Right ventricle myocardium inferior (tissue), 1 donor: Measurements from ENCODE around the gene PSMG2. TPM values are rescaled to one million over a fixed set of nuclear protein-coding genes. Genes with fewer than 3 reads are reported as not detected.
"Not testable (repeated sequence)": the region's sequence is repeated elsewhere in the genome, so short reads cannot be mapped to it uniquely, and the experiment has no call there.

Experiments
- ATAC-seq: fragments of 200-7000 bp; cut with Tn5 transposase; one replicate; pipeline ENCODE4 v1.9.1; 2020; ENCODE audit warnings: mild to moderate bottlenecking, moderate library complexity
- DNase-seq: peaks from one replicate; pipeline ENCODE4 v3.0.0; 2021; ENCODE audit errors: missing footprints
- intact Hi-C: fragments of 100-400 bp; cut with DNase I; formaldehyde crosslinking; loops from one replicate; pipeline ENCODE4 v1.11.0; 2022
- total RNA-seq: library from RNA; stranded (reverse); fragmentation: NEBNext Ultra II Directional; extraction: Animal tissue kit (Norgen Biotek cat#: 25700); gene quantifications from one replicate; pipeline ENCODE4 v1.2.1, GENCODE V29; 2021
- donor health status: DM: no; HTN: yes; CAD: no; lungs with severe emphysema.

Gene PSMG2
- total RNA-seq, 1 donor from 2014 or later, result 39.8 TPM

DNA sequence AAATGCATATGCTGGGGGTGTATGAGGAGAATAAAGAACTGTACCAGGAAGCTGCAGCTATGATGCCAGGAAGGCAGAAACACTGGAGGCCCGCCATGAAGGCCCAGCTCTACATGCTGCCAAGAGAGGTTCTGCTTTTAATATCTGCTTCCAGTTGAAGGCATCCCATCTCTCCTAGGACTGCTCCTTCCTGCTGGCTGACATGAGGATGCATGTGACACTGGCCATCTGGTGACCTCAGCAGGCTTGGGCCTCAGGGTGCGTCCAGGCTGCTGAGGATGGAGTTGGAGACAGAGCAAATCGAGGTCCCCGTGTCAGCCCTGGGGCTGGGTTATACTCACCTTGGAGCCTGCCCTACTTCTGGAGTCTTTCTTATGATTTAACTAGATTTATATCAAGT is 49.0 kb downstream of the PSMG2 start:
- intact Hi-C loops, result no loop called here
- DNase-seq (no peak), ATAC-seq (no peak)

DNA sequence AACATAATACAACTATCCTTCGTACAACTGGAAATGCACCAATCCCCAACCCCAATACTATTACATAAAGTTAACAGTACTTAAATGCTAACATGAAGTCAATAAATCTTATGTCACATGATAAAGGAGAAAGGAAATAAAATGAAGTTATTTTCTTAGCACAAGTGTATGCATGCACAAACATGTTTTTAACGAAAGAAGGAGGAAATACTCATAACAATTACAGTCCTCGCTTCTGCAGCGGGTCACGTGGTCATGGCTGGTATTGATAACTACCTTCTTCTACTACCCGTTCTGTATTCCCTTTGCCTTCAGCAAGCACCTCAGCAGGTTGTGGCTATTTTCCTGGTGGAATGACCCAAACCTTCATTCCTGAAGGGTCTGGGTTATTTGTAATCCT is 51.7 kb downstream of the PSMG2 start:
- ATAC-seq (no peak), DNase-seq (no peak)
- intact Hi-C loops, result no loop called here

DNA sequence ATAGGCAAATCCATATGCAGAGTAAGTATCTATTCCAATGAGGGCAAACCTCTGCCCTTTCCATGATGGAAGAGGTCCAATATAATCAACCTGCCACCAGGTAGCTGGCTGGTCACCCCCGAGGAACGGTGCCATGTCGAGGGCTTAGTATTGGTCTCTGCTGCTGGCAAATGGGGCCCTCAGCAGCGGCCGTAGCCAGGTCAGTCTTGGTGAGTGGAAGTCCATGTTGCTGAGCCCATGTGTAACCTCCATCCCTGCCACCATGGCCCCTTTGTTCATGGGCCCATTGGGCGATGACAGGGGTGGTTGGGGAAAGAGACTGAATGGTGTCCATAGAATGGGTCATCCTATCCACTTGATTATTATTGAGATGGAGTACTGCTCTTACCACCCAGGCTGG is 52.8 kb downstream of the PSMG2 start:
- DNase-seq, intact Hi-C loops, ATAC-seq: not testable (repeated sequence)

DNA sequence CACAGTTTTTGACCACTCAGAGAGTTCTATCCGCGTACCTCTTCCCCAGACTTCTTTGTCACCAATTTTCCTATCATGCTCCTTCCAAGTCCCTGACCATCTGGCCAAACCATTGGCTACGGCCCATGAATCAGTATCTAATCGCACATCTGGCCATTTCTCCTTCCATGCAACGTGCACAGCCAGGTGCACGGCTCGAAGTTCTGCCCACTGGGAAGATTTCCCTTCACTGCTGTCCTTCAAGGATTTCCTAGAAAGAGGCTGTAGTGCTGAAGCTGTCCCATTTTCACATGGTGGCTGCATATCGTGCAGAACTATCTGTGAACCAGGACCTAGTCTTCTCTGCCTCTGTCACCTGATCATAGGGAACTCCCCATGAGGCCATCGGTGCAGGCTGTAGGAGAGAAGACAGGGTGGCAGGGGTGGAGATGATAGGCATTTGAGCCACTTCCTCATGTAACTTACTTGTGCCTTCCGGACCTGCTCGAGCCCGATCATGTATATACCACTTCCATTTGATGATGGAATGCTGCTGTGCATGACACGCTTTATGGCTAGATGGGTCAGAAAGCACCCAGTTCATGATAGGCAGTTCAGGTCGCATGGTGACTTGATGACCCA is 53.9 kb downstream of the PSMG2 start:
- intact Hi-C loops, ATAC-seq, DNase-seq: not testable (repeated sequence)

DNA sequence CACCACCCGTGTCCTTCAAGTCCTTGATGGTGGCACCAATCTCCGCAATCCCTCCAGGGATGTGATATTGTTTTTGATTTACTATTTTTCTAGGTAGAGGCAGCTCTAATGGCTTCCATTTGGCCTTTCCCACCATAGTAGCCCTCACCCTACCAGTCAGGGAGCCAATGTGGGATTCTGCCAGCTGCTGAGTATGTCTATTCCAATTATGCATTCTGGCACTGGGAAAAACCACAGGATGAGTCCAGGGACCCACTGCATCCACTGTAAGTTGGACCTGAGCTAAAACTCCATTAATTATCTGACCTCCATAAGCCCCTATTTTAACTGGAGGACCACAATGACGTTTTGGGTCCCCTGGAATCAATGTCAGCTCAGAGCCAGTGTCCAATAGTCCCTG is 55.7 kb downstream of the PSMG2 start:
- intact Hi-C loops, ATAC-seq, DNase-seq: not testable (repeated sequence)

DNA sequence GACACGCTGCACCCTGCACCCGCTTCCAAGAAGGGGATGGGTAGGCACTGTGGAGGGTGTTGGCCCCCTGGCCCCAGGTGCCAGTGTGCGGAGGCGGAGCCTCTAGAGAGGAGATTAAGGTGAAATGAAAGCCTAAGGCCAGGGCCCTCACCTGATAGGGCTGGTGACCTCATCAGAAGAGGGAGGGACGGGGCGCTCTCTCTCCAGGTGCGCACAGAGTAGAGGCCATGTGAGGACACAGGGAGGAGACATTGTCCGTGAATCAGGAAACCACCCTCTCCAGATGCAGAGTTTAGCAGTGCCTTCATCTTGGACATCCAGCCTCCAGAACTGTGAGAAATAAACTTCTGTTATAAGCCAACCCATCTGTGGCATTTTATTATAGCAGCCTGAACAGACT is 62.3 kb downstream of the PSMG2 start:
- intact Hi-C loops, result no loop called here
- DNase-seq, result no peak
- no peak for ATAC-seq

DNA sequence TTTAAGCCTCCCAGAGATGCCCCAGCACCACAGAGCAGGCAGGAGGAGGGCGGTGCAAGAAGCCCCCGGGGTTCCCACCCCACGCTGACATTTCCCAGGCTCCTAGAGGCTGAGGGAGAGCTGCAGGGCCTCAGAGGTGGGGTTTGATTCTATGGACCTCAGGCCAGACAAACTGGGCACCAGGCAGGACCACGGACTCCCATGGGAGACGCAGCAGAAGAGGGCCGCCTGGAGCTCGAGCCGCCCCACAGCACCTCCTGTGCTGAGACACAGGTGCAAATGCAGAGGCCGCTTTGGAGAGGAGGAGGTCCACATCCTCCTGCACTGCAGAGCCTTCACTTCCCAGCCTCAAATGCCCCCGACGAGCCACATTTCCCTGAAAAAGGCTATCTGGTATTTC is 62.7 kb downstream of the PSMG2 start:
- intact Hi-C loops, result no loop called here
- DNase-seq (no peak), ATAC-seq (no peak)

DNA sequence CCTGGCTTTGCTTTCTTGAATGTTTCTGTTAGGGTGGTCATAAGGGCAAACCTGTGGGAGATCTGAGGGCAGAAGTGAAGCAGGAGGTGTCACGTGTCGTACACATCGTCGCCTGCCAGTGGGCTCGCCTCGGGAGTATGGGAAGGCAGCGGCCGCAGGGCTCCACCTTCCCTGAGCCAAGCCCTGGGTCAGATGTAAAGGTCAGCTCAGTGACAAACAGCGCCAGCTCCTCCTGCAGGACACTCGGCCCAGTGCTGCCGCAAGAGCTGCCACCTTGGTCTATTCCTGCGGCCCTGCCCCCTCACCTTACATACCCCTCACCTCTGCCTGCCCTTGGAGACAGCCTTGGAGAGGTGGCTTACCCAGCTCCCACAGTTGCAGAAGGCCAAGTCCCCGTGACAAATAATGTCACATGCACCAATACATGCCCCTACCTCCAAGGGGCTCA is 64.2 kb downstream of the PSMG2 start:
- no peak for DNase-seq
- intact Hi-C loops, result no loop called here
- no peak for ATAC-seq

DNA sequence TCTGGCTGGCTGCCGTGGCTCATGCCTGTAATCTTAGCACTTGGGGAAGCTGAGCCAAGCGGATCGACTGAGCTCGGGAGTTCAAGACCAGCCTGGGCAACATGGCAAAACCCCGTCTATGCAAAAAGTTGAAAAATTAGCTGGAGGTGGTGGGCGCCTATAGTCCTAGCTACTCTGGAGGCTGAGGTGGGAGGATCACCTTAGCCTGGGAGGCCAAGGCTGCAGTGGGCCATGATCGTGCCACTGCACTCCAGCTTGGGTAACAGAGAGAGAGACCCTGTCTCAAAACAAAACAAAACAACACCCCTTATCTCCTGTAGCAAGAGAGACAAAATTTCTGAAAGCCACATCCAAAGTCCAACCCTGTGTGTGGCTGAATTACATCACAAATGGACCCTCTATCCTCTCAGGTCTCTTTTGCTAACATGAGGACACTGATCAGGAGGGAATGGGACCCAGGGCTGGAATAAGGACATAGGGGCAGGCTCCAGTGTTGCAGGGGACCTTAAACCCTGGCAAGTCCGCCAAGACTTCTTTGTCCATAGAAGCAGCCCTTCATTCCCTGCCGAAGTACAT is 64.8 kb downstream of the PSMG2 start:
- DNase-seq (no peak), ATAC-seq (no peak)
- intact Hi-C loops, result no loop called here

DNA sequence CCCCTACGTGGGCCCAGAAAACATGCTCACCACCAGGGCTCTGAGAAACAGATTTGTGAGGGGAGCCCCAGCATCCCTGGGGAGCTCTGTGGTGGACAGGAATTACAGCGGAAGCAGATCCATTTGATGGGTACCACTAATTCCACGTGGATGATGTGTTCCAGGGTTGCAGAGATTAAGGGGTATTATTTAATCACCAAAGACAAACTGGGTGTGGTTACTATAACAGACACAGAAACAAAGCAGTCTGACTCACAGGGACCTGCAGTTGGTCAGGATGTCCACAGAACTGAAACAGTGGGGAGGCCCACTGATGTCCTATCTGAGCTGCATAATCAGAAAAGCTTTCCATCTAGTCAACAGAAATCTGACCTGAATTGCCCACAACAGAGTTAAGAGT is 65.8 kb downstream of the PSMG2 start:
- no peak for ATAC-seq
- intact Hi-C loops, result no loop called here

DNA sequence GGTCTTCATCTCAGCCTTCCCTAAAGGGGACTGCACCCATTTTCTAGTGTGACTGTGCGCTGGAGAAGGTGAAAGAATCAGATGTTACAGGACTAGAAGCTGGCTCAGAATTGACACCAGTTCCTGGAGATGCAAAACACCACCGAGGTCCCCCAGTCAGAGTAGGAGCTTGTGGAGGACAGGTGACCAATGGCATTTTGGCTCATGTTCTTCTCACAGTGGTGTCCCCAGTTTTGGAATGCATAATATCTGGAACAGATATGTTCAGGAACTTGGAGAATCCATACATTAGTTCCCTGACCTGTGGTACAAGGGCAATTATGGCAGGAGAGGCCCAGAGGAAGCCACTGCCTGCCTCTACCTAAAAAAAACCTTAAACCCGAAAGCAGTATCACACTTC is 66.3 kb downstream of the PSMG2 start:
- ATAC-seq, result no peak
- intact Hi-C loops, result no loop called here
- no peak for DNase-seq

More for the DNA sequence above, 65.8 kb downstream of the PSMG2 start:
- DNase-seq, result no peak

DNA sequence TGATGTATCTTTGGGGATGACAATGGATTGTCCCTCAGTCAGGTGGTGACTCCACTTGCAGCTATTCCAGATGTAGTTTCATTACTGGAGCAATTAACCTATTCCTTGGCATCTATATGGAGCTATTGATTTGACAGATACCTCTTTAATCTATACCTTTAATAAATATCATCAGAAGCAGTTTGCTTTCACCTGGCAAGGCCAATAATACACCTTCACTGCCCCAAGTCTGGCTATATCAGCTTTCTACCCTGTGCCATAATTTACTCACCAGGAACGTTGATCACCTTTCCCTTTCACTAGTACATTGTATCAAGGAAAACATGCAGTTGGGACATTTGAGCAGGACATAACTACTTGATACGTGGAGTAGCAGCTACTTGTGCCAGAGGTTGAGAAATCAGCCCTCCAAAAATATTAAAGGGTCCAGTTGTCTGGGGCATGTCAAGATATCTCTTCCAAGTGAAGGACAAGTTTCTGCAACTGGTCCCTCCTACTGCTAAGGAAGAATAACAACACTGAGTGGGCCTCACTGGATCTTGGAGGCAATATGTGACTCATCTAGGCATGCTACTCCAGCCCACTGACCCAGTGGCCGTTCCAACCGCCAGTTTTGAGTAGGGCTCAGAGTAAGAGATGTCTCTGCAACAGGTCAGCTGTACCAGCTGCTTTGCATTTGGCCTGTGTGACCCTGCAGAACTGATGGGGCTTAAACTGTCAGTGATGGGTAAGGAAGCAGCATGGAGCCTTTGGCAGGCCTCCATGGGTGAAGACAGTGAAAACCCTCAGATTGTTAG is 67.0 kb downstream of the PSMG2 start:
- DNase-seq (no peak), ATAC-seq (no peak)
- intact Hi-C loops, result no loop called here

DNA sequence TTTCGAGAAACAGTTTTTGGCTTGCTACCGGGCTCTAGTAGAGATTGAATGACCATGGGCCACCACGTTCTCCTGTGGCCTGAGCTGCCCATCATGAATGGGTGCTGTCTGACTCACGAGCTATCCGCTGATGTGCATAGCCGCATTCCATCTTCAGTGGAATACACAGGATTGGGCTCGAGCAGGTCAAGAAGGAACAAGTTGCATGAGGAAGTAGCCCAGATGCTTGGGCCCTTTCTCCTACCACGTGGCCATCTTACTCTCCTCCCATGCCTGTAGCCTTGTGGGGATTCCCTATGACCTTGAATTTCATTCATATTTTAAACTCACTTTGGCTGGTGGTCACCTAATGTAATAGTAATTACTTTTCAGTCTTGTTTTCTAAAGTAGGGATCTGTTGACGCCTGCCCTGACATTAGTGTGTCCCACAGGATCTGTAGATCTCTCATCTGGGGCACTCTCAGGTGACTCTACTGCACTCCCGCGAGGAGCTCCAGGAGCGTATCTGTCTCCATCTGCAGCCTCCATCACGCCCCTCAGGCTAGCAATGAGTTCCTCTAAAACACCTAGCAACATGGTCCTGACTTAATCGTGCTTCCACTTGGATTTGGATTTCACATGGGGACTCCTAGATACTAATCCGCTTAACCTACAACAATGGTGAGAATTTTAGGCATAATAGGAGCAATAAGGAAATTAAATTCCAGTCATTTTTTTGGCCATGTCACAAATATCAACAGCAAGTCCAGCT is 67.8 kb downstream of the PSMG2 start:
- intact Hi-C loops, result no loop called here
- ATAC-seq, result no peak
- DNase-seq, result no peak

DNA sequence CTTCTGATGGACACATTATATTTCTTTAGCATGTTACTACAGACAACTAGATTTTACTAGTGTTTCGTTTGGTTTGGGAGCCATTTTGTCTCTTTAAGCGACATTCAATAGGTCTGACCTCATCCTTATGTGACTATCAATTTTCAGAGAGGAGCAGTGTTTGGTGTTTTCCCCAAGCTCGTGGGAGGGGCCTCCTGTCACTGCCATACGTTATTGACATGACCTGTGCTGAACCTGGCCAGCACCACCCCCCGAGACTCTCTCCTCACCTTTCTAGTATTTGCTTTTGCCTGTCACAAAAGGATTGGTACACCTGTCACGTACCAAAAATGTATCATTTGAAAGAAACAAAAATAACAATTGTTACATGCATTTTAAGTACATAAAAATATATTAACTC is 69.3 kb downstream of the PSMG2 start:
- intact Hi-C loops, result no loop called here
- ATAC-seq, result no peak
- no peak for DNase-seq

DNA sequence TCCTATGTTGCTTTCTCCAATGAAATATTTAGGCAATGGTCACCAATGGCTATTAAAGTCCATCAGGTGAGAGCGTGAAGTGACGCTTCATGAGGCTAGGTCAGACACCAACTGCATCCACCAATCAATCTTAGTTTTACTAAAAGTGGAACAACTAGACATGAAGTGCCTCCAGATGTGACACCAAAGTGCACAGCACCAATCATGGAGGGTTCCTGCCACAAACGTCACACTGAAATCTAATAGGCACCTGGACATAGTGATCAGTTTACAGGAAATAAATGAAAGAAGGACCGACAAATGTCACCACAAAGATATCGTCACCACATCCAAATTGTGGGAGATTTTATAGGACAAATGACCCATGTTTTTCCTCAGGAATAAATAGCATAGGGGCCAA is 70.5 kb downstream of the PSMG2 start:
- DNase-seq, result no peak
- intact Hi-C loops, result no loop called here
- ATAC-seq, result no peak

DNA sequence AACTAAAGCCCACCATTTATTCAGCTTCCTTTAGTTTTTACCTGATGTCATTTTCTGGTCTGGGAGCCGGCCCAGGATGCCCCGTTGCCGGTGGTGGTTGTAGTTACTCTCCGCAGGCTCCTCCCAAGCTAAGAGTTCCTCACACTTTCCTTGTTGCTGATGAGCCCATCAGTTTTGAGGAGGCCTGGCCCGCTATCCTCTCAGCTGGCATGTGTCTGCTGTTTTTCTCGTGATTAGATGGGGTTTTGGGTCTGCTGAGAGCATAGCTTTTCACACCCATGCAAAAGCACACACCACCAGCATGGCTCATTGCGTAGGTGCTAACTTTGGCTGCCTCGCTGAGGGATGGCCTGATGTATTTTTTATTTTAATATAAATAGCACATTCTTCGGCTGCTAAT is 72.1 kb downstream of the PSMG2 start:
- DNase-seq, result no peak
- intact Hi-C loops, result no loop called here
- no peak for ATAC-seq
